GM21717 (cell line): ENCODE measurements around the gene PEX6.
"Not testable (repeated sequence)": the region's sequence is repeated elsewhere in the genome, so short reads cannot be mapped to it uniquely, and the experiment has no call there.

Experiments
- ATAC-seq: cut with Tn5 transposase; IDR thresholded peaks from one replicate; pipeline ENCODE4 v1.9.1; 2021; ENCODE audit warnings: mild to moderate bottlenecking, moderate library complexity; ENCODE audit not compliant: unreplicated experiment

The PEX6 gene

DNA sequence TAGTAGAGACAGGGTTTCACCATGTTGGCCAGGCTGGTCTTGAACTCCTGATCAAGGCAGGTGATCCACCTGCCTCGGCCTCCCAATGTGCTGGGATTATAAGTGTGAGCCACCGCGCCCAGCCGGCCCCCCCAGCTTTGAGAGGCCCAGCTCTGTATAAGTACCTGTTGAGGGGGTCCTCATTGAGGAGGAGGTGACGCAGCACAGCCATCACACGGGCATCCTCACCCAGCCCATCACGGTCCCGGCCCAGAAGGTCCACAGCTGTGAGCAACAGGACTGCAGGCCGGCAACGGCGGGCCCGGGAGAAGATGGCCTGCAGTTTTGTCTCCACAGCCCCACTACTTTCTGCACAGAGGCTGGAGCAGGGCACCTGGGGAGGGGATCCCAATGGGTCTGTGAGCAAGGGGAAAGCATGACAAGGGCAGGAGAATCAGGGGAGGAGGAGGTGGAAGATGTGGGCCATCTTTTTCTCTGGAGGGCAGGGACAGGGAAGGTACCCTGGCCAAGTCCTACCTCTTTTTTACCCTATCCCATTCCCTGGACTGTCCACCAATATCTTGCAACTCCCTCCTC lies 10.8 kb downstream of the PEX6 start:
- ATAC-seq: no peak

DNA sequence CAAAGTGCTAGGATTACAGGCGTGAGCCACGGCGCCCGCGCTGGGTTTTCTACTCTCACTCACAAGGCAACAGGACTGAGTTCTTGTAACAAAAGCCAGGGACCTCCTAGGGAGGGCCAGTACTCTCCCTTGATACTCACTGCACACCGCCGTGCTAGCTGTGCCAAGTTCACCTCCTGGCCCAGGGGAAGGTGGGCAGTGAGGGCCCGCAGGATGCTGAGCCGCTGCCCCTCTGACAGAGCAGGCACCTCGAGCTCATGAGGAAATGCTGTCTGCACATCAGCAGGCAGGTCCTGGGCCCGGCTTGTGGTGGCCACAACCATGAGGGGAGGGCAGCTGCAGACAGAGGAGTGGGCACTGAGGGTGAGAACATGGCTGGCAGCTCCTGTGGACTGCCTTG lies 11.8 kb downstream of the PEX6 start:
- no peak for ATAC-seq

GRCh38 chr6:42966571-42966970 lies 12.4 kb downstream of the PEX6 start:
- no peak for ATAC-seq

DNA sequence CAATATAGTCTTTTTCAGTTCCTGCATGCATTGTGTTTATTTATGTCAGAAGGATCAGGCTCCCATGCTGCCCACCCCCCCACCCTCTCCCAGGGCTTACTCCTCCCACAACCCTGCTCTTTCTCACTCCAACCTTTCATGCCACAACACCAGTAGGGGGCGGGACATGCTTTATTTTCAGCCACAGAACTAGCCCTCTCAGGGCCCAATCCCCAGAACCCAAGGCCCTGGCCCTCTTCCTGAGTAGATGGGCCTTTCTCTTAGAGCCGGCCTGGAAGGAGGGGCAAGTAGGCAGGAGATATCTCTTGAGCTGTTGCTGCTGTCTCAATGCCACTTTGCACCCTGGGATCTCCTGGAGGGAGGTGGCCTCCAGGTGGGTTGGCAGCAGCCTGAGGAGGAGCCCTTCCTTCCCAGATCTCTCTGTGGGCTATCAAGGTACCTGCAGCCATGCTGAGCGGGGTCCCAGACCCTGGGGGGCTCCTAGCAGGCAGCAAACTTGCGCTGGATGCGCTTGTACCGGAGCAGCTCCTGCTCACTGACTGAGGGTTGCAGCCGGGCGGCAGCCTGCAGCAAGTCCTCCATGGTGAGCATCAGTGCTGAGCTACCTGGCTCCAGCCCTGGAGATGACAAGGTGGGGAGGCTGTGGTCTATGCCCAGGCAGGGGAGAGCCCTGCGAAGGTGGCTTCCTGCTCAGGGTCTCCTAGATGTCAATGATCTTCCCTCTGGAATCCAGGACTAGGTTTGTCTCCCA lies 15.0 kb downstream of the PEX6 start:
- no peak for ATAC-seq

DNA sequence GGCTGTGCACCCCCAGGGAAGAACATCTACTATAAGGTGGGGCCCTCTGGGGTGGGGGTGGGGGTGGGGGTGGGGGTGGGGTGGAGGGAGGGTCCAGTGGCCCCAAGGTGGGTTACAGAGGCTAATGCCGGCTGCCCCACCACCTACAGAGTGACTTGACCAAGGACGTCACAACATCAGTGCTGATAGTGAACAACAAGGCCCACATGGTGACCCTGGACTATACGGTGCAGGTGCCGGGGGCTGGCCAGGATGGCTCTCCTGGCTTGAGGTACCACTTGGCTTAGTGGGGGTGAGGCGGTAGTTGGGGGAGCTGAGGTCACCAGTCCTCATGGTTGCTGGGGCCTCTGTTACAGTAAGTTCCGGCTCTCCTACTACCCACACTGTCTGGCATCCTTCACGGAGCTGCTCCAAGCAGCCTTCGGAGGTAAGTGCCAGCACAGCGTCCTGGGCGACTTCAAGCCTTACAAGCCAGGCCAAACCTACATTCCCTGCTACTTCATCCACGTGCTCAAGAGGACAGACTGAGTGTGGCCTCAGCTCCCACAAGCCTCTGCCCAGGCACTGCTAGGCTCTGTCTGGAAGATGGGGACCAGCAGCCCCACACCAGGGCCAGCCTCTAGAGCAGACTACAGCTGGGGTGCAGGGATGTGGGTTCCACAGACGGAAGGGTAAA lies 15.7 kb downstream of the PEX6 start:
- no peak for ATAC-seq

DNA sequence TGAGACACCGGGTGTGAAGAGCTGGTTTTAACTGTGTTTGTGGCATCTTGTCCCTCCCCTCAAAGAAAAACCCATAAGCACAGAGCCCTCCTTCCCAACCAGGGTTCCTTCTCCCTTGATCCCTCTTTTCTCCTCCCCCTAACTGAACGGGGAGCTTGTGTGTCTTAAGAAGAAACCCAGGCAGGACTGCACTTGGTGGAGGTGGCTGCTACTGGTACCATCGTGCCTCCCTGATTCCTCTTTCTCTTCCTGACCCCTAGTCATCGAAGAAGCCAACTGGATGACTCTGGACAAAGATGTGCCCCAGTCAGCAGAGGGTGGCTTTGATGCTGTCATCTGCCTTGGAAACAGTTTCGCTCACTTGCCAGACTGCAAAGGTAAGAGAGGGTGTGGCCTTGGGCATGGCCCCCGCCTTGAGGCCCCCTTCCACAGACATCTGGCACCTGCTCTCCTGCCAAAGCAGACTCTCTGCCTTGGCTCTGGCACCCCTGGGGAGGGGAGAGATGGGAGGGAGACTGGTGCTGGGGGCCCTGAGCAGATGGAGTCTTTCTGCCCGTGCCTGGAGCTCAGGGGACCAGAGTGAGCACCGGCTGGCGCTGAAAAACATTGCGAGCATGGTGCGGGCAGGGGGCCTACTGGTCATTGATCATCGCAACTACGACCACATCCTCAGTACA lies 16.3 kb downstream of the PEX6 start:
- ATAC-seq: no peak

DNA sequence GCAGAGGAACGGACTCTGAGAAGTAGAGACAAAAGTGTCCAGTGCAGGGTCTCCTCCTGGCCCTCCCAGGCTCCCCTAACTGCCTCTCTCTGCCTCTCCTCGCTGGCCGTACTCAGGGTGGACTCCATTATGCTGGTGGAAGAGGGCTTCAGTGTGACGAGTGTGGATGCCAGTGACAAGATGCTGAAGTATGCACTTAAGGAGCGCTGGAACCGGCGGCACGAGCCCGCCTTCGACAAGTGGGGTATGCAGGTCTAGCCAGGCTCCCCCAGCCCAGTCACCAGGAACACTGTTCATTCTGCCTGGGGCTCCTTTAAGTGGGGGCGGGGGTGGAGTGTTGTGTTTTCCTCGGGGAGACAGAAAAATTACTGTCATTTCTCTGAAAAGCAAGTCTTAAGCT lies 16.9 kb downstream of the PEX6 start:
- ATAC-seq: no peak

DNA sequence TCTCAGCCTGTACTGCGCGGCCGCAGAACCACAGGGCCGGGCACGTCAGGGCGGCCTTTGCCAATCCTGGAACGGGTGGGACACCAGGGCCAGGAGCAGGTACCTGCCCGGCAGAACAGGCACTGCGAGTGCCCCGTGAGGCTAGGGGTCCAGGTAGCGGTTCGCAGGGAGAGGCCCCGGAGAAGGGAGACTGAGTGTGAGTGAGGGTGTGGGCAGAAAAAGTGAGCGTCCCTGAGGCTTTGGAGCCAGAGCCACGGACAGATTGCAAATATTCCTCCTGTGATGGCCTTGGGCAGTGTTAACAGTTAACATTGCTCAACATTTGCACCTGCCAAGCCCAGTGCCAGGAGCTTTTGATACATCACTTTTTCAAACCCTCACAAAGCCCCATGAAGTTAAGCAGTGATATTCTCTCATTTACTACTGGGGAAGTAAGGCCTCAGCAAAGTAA lies 17.9 kb downstream of the PEX6 start:
- no peak for ATAC-seq

DNA sequence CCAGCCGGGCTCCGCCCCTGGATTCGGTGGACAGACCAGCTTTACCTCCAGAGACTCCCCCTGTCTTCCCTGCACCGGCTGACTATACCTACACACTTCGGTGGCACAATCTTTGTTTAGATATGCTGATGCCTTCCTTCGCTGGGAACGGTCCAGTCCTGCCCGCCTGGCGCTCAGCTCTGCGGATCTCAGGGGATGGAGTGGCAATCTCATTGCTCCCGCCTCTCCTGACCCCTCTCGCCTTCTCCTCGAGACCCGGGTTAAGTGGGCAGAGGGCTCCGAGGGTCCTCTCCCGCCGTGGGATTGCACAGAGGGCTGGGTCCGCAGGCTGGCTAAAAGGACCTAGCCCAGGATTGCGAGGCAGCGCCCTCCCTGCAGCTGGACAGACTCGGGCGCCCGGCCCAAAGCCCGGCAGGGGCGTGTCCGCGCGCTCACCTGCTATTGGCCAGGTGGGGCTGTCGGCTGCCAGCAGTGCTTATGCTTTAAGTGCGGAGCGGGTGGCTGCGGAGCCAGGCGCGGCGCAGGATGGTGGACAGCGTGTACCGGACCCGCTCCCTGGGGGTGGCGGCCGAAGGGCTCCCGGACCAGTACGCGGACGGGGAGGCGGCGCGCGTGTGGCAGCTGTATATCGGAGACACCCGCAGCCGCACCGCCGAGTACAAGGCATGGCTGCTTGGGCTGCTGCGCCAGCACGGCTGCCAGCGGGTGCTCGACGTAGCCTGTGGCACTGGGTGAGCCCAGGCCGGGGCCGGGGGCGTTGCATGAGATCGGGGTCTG lies 18.6 kb downstream of the PEX6 start, which contains the start of gene GNMT:
Gene GNMT, plus strand, starts transcription at position 512 of the 777 bp plus-strand sequence. Its CDS starts 14 bp downstream, at position 526.
- ATAC-seq: no peak

DNA sequence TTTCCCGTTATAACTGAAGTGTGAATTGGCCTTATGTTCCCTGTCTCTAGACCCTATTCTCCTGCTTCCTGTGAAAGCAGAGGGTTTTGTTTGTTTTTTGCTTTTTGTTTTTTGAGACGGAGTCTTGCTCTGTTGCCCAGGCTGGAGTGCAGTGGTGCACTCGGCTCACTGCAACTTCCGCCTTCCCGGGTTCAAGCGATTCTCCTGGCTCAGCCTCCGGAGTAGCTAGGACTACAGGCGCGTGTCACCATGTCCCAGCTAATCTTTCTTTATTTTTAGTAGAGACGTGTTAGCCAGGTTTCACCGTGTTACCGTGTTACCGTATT lies 19.1 kb downstream of the PEX6 start:
- ATAC-seq: no peak

DNA sequence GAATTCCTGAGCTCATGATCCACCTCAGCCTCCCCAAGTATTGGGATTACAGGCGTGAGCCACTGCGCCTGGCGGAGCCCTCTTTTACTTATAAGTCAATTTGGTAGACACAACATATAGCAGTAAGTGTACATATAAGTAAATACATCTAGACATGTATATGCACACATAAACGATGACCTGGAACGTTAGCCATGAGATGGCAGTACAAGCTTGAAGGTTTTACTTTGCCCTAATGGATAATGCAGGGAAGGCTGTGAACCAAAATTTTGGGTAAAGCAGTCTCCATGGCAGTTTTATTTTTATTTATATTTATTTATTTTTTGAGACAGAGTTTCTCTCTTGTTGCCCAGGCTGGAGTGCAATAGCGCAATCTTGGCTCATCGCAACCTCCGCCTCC lies 20.9 kb downstream of the PEX6 start:
- ATAC-seq: no peak

DNA sequence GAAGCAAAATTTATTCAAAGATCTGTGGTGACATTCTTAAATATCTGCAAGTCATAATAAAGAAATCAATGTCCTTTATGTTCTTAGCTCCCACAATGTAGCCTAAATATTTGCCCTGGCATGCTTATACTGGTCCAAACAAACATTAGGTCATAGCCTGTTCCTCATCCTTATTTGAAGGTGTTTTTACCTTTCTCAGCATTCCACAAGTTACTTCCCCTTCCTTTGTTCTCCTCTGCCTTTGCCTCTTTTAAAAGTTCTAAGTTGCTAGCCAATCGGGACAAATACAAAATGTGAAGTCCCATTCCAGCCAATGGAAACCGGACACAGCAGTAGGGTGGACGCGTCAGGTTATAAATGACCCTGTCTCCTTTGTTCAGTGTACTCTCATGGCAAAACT lies 24.6 kb downstream of the PEX6 start:
- ATAC-seq: not testable (repeated sequence)

GRCh38 chr6:42952389-42952788 lies 26.6 kb downstream of the PEX6 start:
- no peak for ATAC-seq

DNA sequence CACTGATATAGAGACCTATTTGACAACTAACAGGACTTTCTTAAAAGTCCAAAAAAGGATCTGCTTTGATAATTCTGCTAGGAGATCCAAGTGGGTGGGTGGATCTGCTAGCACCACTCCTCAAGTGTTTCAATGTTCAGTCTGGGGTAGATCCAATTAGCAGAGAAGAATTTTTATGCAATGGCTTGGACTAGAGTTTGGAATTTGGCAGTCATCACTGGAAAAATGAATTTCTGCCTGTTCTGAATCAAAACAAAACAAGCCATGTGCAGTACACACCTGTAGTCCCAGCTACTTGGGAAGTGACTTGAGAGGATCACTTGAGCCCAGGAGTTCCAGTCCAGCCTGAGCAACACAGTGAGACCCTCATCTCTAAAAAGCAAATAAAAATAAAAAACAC lies 31.0 kb downstream of the PEX6 start:
- no peak for ATAC-seq

- ATAC-seq: no peak
Measured at GRCh38 chr6:42942444-42942843, 36.5 kb downstream of the PEX6 start.

DNA sequence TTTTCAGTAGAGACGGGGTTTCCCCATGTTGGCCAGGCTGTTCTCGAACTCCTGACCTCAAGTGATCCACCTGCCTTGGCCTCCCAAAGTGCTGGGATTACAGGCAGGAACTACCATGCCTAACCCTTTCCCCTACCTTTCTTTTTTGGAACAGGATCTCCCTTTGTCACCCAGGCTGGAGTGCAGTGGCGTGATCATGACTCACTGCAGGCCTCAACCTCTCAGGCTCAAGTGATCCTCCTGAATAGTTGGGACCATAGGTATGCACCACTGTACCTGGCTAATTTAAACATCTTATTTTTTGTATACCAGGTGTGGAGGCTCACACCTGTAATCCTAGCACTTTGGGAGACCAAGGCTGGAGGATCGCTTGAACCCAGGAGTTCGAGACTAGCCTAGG lies 37.6 kb downstream of the PEX6 start:
- ATAC-seq: not testable (repeated sequence)

DNA sequence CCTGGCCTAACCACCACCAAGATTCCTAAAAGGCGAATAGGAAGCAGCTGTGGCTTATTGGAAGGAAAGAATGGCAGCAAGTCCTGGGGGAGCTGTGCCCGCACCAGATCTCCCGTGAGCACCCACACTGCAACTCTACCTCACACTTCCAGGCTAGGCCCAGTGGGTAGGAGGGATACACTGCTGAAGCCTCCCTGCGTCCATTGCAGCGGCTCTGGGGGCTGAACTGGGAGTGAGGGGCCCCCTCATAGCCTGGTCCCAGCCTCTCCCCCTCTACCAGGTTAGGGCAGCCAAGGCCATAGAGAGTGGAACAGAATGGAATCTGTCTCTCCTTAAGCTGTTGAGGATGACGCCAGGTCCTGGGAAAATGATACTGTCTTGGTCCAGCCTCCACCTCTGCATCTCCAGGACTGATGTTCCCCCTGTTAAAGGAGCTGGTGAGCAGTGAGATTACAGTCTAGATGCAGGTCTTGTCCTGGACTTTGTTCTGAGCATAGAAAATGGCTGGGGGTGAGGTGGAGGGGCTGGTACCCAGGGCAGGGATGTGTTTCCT lies 38.4 kb downstream of the PEX6 start:
- ATAC-seq: no peak

GRCh38 chr6:42939810-42940167 lies 39.2 kb downstream of the PEX6 start:
- ATAC-seq: no peak

GRCh38 chr6:42938987-42939809 lies 39.8 kb downstream of the PEX6 start:
- ATAC-seq: no peak

DNA sequence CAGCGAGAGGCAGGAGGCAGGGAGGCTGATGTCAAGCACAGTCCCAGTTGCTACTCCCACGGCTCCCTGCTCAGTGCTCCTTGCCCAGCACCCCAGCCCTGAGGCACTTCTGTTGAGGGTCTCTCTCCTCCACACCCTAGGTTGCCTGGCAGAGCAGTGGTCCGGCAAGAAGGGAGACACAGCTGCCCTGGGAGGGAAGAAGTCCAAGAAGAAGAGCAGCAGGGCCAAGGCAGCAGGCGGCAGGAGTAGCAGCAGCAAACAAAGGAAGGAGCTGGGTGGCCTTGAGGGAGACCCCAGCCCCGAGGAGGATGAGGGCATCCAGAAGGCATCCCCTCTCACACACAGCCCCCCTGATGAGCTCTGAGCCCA lies 40.6 kb downstream of the PEX6 start:
- ATAC-seq: no peak
